NCI-H1048 (cell line): ENCODE results near the gene ARRB2.
A peak's percentile ranks its signal among the peaks of the same experiment; 100 is the strongest.
"Not testable (repeated sequence)": the region's sequence is repeated elsewhere in the genome, so short reads cannot be mapped to it uniquely, and the experiment has no call there.

Source experiments
- DNase-seq: peaks from one replicate; lab custom pipeline; 2025; lab: John Stamatoyannopoulos, UW

ARRB2 gene

GRCh38 chr17:4709794-4710692, at the start of gene ARRB2:
ARRB2 (plus strand) TSS chr17:4710632; CDS start chr17:4710722, 90 bp downstream.
- DNase-seq, result peak; percentile 96

DNA sequence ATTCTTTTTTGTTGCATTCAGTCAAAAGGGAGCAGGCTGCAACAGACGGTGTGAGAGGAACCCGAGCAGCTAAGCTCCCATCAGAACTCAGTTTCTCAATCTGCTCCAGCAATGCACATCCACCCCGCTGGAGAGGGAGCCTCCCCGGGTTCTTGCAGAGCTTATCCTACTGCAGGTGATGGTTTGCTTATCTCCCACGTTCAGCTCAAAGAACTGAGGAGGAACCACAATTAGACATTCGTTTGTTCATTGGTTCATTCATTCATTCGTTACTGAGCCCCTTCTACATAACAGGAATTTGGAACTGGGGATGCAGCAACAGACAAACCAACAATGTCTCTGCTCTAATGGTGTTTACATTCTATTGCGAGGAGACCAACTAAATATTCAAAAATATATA, 46.7 kb upstream of the ARRB2 start:
- no peak for DNase-seq

- DNase-seq, result no peak
Observed at GRCh38 chr17:4664230-4664629, 46.2 kb upstream of the ARRB2 start.

GRCh38 chr17:4665027-4665426, 45.4 kb upstream of the ARRB2 start:
- DNase-seq, result no peak

GRCh38 chr17:4666296-4666695, 44.1 kb upstream of the ARRB2 start:
- DNase-seq, result no peak

DNA sequence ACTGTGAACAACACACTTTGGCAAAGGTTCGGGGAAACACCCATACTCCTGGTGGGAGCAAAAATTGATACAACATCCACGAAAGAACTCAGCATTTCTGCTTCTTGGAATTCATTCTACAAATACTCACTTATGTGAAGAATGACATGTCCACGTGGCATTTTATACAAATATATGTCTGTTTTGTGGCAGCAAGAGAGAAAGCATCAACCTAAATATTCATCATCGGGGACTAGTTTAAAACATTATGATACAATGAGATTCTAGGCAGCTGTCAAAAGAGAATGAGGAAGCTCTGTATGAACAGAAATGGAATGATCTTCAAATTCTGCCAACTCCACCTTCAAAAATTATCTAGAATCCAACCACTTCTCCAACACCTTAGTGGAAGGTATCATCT, 43.3 kb upstream of the ARRB2 start:
- no peak for DNase-seq

DNA sequence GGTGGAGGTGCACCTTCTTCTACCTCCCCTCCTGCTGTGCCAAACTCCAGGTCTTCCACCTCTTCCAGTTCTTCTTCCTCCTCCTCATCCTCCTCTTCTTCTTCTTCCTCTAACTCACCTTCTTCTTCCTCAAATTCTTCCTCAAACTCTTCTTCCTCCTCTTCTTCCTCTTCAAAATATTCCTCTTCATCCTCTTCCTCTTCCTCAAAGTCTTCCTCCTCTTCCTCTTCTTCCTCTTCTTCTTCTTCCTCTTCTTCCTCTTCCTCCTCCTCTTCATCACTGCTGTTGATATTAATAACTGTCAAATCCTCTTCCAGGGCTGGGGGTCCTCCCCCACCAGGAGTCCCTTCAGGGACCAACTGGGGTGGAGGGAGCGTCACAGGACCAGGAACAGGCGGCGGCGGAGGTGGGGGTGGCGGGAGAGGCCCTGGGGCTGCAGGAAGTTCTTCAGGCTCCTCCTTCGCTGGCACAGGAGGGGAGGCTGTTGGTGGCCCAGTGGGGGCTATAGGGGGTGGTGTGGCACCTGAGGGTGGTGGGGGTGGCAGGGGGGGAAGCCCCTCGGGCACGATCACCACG, 38.3 kb upstream of the ARRB2 start:
- DNase-seq, result no peak

DNA sequence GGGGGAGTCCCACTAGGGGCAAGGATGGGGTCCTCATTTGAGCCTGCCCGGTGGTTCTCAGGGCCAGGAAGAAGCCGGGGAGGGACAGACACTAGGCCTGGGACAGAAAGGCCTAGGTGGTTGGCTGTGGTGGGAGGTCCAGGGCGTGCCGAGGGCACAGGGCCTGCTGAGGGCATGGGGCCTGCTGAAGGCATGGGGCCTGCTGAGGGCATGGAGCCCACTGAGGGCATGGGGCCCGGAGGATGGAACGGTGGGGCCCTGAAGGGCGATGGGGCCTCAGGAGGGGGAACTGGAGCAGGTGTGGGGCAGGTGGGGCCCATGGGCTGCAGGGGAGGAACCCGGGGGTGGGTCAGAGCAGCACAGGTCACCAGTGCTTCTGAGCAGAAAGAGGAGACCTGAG, 37.7 kb upstream of the ARRB2 start:
- no peak for DNase-seq

DNA sequence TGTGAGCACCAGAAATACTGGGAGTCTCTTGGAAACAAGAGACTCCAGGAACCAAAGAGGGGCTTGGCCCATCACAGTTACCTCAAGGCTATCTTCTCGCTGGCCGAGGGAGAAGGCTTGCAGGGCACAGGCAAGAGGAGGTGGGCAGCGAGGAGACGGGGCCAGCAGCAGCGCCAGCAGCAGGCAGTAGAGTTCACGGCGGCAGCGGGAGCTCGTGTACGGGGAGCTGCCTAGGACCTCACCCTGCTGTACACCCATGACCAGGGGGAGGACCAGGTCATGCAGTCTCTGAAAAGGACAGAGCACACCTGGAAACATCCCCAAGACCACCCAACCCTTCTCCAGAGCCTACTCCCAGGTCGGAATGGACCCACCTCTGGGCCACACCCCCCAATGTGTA, 37.3 kb upstream of the ARRB2 start:
- DNase-seq, result no peak

DNA sequence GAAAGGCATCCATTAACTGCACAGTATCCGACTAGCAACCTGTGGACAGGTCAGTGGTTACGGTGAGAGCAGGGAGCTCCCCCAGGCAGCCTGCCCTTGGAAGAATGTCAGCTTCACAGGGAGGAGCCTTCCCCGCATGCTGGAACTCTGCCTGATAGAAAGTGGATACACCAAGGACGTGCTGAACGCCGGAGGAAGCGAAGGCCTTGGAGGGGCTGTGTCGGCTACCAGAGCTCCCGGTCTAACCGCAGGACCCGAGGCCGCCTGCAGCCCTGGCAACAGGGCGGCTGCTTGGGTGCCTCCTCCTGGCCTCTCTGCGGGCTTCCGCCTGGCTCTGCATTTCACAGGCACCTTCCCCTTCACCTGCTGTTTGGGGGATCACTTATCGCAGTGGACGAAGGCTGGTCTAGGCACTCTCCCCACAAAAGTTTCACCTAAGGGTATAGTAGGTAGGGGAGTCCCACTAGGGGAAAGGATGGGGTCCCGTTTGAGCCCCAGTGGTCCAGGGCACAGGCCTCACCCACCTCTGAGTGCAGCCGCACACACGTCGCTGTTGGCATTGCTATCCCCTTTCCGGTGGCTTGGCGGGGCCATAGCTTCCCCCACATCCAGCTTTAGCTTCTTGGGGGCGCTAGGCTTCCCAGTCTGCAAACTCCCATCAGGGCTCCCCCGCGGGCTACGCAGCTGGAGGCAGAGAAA, 36.3 kb upstream of the ARRB2 start:
- no peak for DNase-seq

DNA sequence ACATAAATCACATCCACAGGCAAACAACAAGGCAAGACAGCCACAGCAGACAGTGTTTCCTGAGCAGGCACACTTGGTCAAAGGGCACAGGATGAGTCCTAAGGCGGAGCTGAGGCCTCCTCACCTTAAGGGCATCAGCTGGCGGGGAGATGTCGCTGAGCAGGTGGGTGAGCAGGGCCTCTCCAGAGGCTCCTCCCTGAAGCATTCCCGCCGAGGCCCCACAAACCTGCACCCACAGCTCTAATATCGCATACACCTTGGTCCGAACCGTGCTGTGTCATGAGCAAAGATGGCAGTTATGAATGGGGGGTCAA, 35.8 kb upstream of the ARRB2 start:
- no peak for DNase-seq

GRCh38 chr17:4675791-4676190, 34.6 kb upstream of the ARRB2 start:
- DNase-seq, result no peak

- DNase-seq, result no peak
Observed at GRCh38 chr17:4676791-4677190, 33.6 kb upstream of the ARRB2 start.

DNA sequence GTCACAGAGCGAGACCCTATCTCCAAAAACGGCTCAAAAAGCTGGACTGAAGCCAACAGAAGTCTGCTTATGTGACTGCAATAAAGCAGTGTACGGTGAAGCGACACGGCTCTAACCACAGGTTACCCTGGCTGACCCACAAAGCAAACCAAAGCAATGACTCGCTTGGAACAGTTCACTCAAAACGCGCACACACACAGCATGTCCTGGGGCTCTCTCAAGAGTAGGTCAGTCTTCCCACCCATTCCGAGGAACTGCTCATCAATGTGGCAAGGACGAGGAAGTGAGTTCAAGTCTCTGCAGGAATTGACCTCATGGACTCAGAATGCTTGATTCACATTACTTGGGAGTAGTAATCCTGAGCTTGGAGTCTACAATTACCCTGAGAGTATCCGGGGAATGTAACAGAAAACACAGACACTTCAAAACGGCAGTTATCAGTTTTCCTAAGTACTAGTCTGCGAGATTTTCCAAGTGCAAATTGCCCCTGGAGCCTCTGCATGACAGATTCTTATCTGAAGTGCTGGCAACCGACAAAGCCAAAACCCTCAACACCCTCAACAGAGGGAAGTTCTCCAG, 31.9 kb upstream of the ARRB2 start:
- DNase-seq, result no peak

- DNase-seq, result no peak
Observed at GRCh38 chr17:4679658-4680057, 30.8 kb upstream of the ARRB2 start.

GRCh38 chr17:4683739-4684138, 26.7 kb upstream of the ARRB2 start:
- DNase-seq, result not testable (repeated sequence)

DNA sequence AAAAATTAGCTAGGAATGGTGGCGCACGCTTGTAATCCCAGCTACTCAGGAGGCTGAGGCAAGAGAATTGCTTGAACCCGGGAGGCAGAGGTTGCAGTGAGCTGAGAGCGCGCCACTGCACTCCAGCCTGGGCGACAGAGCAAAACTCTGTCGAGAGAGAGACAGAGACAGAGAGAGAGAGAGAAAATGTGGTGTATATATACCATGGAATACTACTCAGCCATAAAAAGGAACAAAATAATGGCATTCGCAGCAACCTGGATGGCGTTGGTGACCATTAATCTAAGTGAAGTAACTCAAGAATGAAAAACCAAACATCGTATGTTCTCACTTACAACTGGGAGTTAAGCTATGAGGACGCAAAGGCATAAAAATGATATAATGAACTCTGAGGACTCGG, 20.6 kb upstream of the ARRB2 start:
- not testable (repeated sequence) for DNase-seq

GRCh38 chr17:4690745-4691144, 19.7 kb upstream of the ARRB2 start:
- DNase-seq, result no peak

- no peak for DNase-seq
Observed at GRCh38 chr17:4691686-4692085, 18.7 kb upstream of the ARRB2 start.

- DNase-seq, result no peak
Observed at GRCh38 chr17:4693416-4693815, 17.0 kb upstream of the ARRB2 start.

DNA sequence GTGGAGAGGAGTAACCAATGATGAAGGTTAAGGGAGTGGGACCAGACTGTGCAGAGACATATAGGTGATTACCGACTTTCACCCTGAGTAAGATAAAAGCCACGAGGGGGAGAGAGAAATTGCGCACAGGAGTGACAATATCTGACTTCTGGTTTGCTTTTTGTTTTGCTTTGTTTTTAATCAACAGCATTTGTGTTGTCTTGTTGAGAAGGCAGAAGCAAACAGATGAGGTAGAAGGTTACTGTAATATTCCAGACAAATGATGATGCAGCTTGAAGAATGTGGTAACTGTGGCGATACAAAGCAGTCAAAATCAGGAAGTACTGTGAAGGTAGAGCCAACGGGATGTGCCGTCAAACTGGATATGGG, 14.0 kb upstream of the ARRB2 start:
- DNase-seq, result no peak

DNA sequence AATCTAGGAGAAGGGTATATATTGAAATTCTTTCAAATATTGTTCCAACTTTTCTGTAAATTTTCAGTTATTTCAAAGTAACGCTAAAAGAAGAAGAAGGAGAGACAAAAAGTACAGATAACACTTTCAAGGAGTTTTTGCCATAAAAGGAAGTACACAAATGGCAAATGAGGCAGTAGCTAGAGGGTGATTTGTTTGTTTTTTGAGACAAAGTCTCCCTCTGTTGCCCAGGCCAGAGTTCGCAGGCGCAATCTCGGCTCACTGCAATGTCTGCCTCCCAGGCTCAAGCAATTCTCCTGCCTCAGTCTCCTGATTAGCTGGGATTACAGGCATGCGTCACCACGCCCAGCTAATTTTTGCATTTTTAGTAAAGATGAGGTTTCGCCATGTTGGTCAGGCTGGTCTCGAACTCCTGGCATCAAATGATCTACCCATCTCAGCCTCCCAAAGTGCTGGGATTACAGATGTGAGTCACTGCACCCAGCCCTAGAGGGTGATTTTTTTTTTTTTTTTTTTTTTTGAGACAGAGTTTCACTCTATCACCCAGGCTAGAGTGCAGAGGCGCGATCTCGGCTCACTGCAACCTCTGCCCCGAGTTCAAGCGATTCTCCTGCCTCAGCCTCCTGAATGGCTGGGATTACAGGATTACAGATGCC, 10.9 kb upstream of the ARRB2 start:
- DNase-seq, result not testable (repeated sequence)
